ENCODE data around the gene SVOP. TPM values are rescaled to one million over a fixed set of nuclear protein-coding genes. Genes with fewer than 3 reads are reported as not detected.

Gene SVOP
- polyA plus RNA-seq, 3 donors, result not detected

GRCh38 chr12:108865169-108865568 lies 155.7 kb downstream of the SVOP start:
- Histone ChIP-seq H3K4me2 (replicated peaks; ENCODE audit: extremely low read depth, low read length, poor library complexity, severe bottlenecking) (no peak overlapping the region), H3K4me1 (ENCODE audit: control insufficient read depth in 1 of 2, insufficient read depth in 2 of 2, low read length in 2 of 2) (peaks cover 35 to 41% of the 10 kb centered on the region in 2 donors), H4K20me1 (ENCODE audit: insufficient read depth, low read length) (no peaks in the 10 kb centered on the region), H3K36me3 (replicated peaks in 1 of 2; ENCODE audit: control insufficient read depth in 1 of 2, insufficient read depth in 2 of 2, low read length in 2 of 2) (no peaks in the 10 kb centered on the region), H3K9me3 (replicated peaks in 1 of 2; ENCODE audit: control insufficient read depth in 1 of 2, insufficient read depth in 1 of 2, low read length in 2 of 2) (no peaks in the 10 kb centered on the region), H3K27me3 (ENCODE audit: control insufficient read depth in 2 of 2, insufficient read depth in 2 of 2, low read length in 2 of 2) (no peaks in the 10 kb centered on the region), H3K9ac (ENCODE audit: insufficient read depth, low read length, poor library complexity, severe bottlenecking) (no peak overlapping the region), H3K79me2 (ENCODE audit: insufficient read depth, low read length) (no peaks in the 10 kb centered on the region), H3K27ac (ENCODE audit: low read depth in 1 of 2, low read length in 2 of 2) (no peak overlapping the region), H2AFZ (ENCODE audit: insufficient read depth, low read depth, low read length, poor library complexity, severe bottlenecking) (no peak overlapping the region), H3K4me3 (replicated peaks in 1 of 3; ENCODE audit: low read depth in 2 of 3, low read length in 3 of 3) (no peak overlapping the region)
- no peak for DNase-seq
- Mint-ChIP-seq H3K27ac (peak overlapping the region in 2 of 7 donors; percentile 45 to 48), H3K4me1 (peaks cover 37% of the 10 kb centered on the region), H3K9me3 (peaks cover 0 to 4% (median 0%) of the 10 kb centered on the region in 7 donors), H3K4me3 (no peak overlapping the region), H3K36me3 (peaks cover 0 to 2% of the 10 kb centered on the region in 2 donors), H3K27me3 (ENCODE audit: low read depth in 3 of 3) (no peaks in the 10 kb centered on the region)
- intact Hi-C loops (cut with micrococcal nuclease), result no loop called here
- WGBS (ENCODE audit: insufficient coverage), result 100% methylated on average over 1 of the region's 4 CpGs
- TF ChIP-seq, protein P1, sequence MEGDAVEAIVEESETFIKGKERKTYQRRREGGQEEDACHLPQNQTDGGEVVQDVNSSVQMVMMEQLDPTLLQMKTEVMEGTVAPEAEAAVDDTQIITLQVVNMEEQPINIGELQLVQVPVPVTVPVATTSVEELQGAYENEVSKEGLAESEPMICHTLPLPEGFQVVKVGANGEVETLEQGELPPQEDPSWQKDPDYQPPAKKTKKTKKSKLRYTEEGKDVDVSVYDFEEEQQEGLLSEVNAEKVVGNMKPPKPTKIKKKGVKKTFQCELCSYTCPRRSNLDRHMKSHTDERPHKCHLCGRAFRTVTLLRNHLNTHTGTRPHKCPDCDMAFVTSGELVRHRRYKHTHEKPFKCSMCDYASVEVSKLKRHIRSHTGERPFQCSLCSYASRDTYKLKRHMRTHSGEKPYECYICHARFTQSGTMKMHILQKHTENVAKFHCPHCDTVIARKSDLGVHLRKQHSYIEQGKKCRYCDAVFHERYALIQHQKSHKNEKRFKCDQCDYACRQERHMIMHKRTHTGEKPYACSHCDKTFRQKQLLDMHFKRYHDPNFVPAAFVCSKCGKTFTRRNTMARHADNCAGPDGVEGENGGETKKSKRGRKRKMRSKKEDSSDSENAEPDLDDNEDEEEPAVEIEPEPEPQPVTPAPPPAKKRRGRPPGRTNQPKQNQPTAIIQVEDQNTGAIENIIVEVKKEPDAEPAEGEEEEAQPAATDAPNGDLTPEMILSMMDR (IDR thresholded peaks at IDR 0.05), result no peak

DNA sequence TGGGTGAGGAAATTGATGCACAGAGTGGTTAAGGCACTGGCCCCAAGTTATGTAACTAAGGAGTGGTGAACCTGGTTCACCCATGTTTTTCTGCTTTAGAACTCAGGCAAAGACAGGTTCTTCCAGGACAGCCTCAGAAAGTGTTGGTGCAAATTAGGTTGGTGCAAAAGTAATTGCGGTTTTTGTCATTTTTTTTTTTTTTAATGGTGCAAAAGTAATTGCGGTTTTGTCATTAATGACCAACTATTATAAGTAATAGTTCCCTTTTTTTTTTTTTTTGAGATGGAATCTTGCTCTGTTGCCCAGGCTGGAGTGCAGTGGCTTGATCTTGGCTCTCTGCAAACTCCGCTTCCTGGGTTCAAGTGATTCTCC lies 158.3 kb downstream of the SVOP start:
- peaks cover 54 to 65% of the 10 kb centered on the region in 2 donors for H3K4me1 ChIP-seq (ENCODE audit: control insufficient read depth in 1 of 2, insufficient read depth in 2 of 2, low read length in 2 of 2)
- DNase-seq, result no peak
- no peaks in the 10 kb centered on the region for H4K20me1 ChIP-seq (ENCODE audit: insufficient read depth, low read length)
- no peaks in the 10 kb centered on the region for H3K79me2 ChIP-seq (ENCODE audit: insufficient read depth, low read length)
- TF ChIP-seq, protein P1 (IDR thresholded peaks at IDR 0.05), result no peak
- no peaks in the 10 kb centered on the region for H3K9me3 ChIP-seq (replicated peaks in 1 of 2; ENCODE audit: control insufficient read depth in 1 of 2, insufficient read depth in 1 of 2, low read length in 2 of 2)
- no peaks in the 10 kb centered on the region for H3K36me3 ChIP-seq (replicated peaks in 1 of 2; ENCODE audit: control insufficient read depth in 1 of 2, insufficient read depth in 2 of 2, low read length in 2 of 2)
- Mint-ChIP-seq H3K4me1 (peaks cover 56% of the 10 kb centered on the region), H3K36me3 (peaks cover 0 to 2% of the 10 kb centered on the region in 2 donors), H3K9me3 (peaks cover 0 to 4% (median 0%) of the 10 kb centered on the region in 7 donors), H3K27me3 (ENCODE audit: low read depth in 3 of 3) (no peaks in the 10 kb centered on the region), H3K27ac (peak overlapping the region; percentile 91 to 97 (median 96)), H3K4me3 (peak overlapping the region in 1 of 2 donors; percentile 55)
- H3K9ac ChIP-seq (ENCODE audit: insufficient read depth, low read length, poor library complexity, severe bottlenecking), result peak overlapping the region; percentile 34
- H3K4me2 ChIP-seq (replicated peaks; ENCODE audit: extremely low read depth, low read length, poor library complexity, severe bottlenecking), result peak overlapping the region; percentile 17
- H3K27me3 ChIP-seq (ENCODE audit: control insufficient read depth in 2 of 2, insufficient read depth in 2 of 2, low read length in 2 of 2), result no peaks in the 10 kb centered on the region
- peak overlapping the region; percentile 76 to 93 for H3K27ac ChIP-seq (ENCODE audit: low read depth in 1 of 2, low read length in 2 of 2)
- H3K4me3 ChIP-seq (replicated peaks in 1 of 3; ENCODE audit: low read depth in 2 of 3, low read length in 3 of 3), result peak overlapping the region in 1 of 3 experiments; percentile 27
- WGBS (ENCODE audit: insufficient coverage), result no CpG with 5 or more reads among the region's 3 CpGs
- H2AFZ ChIP-seq (ENCODE audit: insufficient read depth, low read depth, low read length, poor library complexity, severe bottlenecking), result no peak overlapping the region
- intact Hi-C loops (cut with micrococcal nuclease), result loop anchor here in 1 of 2 donors (5.0 kb wide), 1 partner anchor 40 kb away; no protein-coding TSS in a partner anchor

Measured in CD14-positive monocyte (primary cell).